K562 (cell line): ENCODE measurements around the gene TNFRSF18. TPM values are rescaled to one million over a fixed set of nuclear protein-coding genes. Genes with fewer than 3 reads are reported as not detected.

Experiments used
- ARID3B ChIP-seq: fragments of 250-450 bp; sonication (Bioruptor Pico); IDR thresholded peaks from 2 replicates; pipeline ENCODE4 v1.4.0; 2020; ENCODE audit warnings: borderline replicate concordance
- ARID4B ChIP-seq: sonication (generic); formaldehyde crosslinking; IDR thresholded peaks from 2 replicates; pipeline ENCODE4 v1.8.0; 2022; ENCODE audit warnings: mild to moderate bottlenecking, missing genetic modification reagents
- CGGBP1 ChIP-seq: fragments of 250-450 bp; sonication (Bioruptor Pico); IDR thresholded peaks from 2 replicates; pipeline ENCODE4 v1.9.0; 2021; ENCODE audit warnings: mild to moderate bottlenecking
- ERF ChIP-seq: fragments of 450-650 bp; formaldehyde crosslinking; IDR thresholded peaks from 2 replicates; pipeline ENCODE4 v1.4.0; 2020; ENCODE audit warnings: mild to moderate bottlenecking, mixed read lengths
- GABPB2 ChIP-seq: fragments of 250-450 bp; sonication (Bioruptor Pico); conservative IDR thresholded peaks from 2 replicates; pipeline ENCODE4 v1.5.1; 2021; ENCODE audit warnings: mild to moderate bottlenecking
- NFRKB ChIP-seq: fragments of 450-650 bp; IDR thresholded peaks from 2 replicates; pipeline ENCODE4 v1.6.1; 2016; ENCODE audit warnings: low read depth
- NR2C1 ChIP-seq, 2 experiments: fragments of 450-650 bp; IDR thresholded peaks; 2 replicates each; pipeline ENCODE4 v1.6.1; 2017; ENCODE audit warnings: mild to moderate bottlenecking in 2 of 2, antibody characterized with exemption in 1 of 2, inconsistent platforms in 1 of 2, missing compliant biosample characterization in 1 of 2, missing genetic modification characterization in 1 of 2
- PHF21A ChIP-seq: fragments of 450-650 bp; IDR thresholded peaks from 2 replicates; pipeline ENCODE4 v1.6.1; 2017; ENCODE audit warnings: low read depth, borderline replicate concordance
- POLR3G ChIP-seq: IDR thresholded peaks from 2 replicates; pipeline ENCODE4 v1.6.1; 2011; ENCODE audit not compliant: insufficient read length, insufficient replicate concordance; ENCODE audit errors: extremely low read depth
- TARDBP ChIP-seq: fragments of 450-650 bp; IDR thresholded peaks from 2 replicates; pipeline ENCODE4 v1.6.1; 2016
- THRA ChIP-seq: fragments of 450-650 bp; IDR thresholded peaks from 2 replicates; pipeline ENCODE4 v1.6.1; 2017; ENCODE audit warnings: mild to moderate bottlenecking, moderate library complexity
- ZC3H11A ChIP-seq: IDR thresholded peaks from 2 replicates; pipeline ENCODE4 v1.6.1; 2012; ENCODE audit warnings: low read depth, low read length, improper control_type of control experiment
- ZFX ChIP-seq: sonication (generic); formaldehyde crosslinking; IDR thresholded peaks from 2 replicates; pipeline ENCODE4 v1.8.0; 2022; ENCODE audit warnings: mild to moderate bottlenecking, missing genetic modification reagents, moderate library complexity
- ZNF280A ChIP-seq: fragments of 450-650 bp; IDR thresholded peaks from 2 replicates; pipeline ENCODE4 v1.6.1; 2018; ENCODE audit warnings: mild to moderate bottlenecking, low read depth; ENCODE audit not compliant: partially characterized antibody
- ZNF764 ChIP-seq: fragments of 250-450 bp; sonication (Bioruptor Pico); IDR thresholded peaks from 2 replicates; pipeline ENCODE4 v1.4.0; 2020; ENCODE audit warnings: low read depth, mild to moderate bottlenecking, moderate library complexity
- ZNF830 ChIP-seq: fragments of 250-450 bp; sonication (Bioruptor Pico); IDR thresholded peaks from 2 replicates; pipeline ENCODE4 v1.5.0; 2021; ENCODE audit warnings: mild to moderate bottlenecking
- polyA plus RNA-seq, 8 experiments: library from polyadenylated mRNA; depleted of rRNA in 4 of 8; stranded (reverse) in 5 of 8; unstranded in 3 of 8; fragments of >200 nt; fragmentation: Nextera tagmentation in 2 of 8; fragmentation: Illumina TruSeq in 1 of 8; extraction: Ambion mirVana in 2 of 8; extraction: Trizol in 1 of 8; gene quantifications; 2 replicates each; pipeline versions ENCODE4 v1.2.1 to v1.2.3, GENCODE V29; 2011 to 2014; ENCODE audit warnings: inconsistent platforms in 1 of 8, missing spikeins in 1 of 8
- total RNA-seq, 7 experiments: library from RNA; depleted of rRNA in 6 of 7; stranded (reverse); fragments of >200 nt in 6 of 7; fragmentation: Illumina TruSeq in 2 of 7; extraction: Trizol in 2 of 7; gene quantifications; 2 replicates each; pipeline versions ENCODE4 v1.2.1 to v1.2.3, GENCODE V29; 2011 to 2021; ENCODE audit warnings: low replicate concordance in 1 of 7

The TNFRSF18 gene
- total and polyA plus RNA-seq, 9 of the 15 experiments (the other 6 are each of a cell fraction or from before 2014, with no cell fraction given), result 0.24 to 0.27 TPM; not detected in 7

- TF ChIP-seq NR2C1 (IDR thresholded peaks at IDR 0.05), result peak; percentile 87
- peak; percentile 93 for TF ChIP-seq NR2C1 (tag; IDR thresholded peaks at IDR 0.05)
- TF ChIP-seq NFRKB, result peak; percentile 79; the same call in 1 of the 2 replicates
- no peak for TF ChIP-seq PHF21A
- TF ChIP-seq ARID4B (CRISPR knock-in tag), result peak; percentile 87; the same call in 1 of the 2 replicates
- TF ChIP-seq ZNF764 (CRISPR knock-in tag), result no peak
- TF ChIP-seq CGGBP1 (CRISPR knock-in tag), result no peak
- no peak for TF ChIP-seq THRA
- no peak for TF ChIP-seq ZNF280A
- 0 out of 2 replicates have a peak, but pooled peaks have one; percentile 32 for TF ChIP-seq TARDBP
- no peak for TF ChIP-seq ZNF830 (CRISPR knock-in tag)
- no peak for TF ChIP-seq POLR3G
- TF ChIP-seq ZC3H11A, result no peak
- peak; percentile 93 for TF ChIP-seq ZFX (CRISPR knock-in tag)
- TF ChIP-seq ERF (CRISPR knock-in tag), result peak; percentile 87
- peak; percentile 49; the same call in 1 of the 2 replicates for TF ChIP-seq ARID3B (CRISPR knock-in tag)
- no peak for TF ChIP-seq GABPB2 (CRISPR knock-in tag)
Measured at GRCh38 chr1:1231400-1232207, 25.2 kb upstream of the TNFRSF18 start, which contains the start of gene SDF4 (continued).
